B cell (primary cell): ENCODE results near the gene GOLGA1. TPM values are rescaled to one million over a fixed set of nuclear protein-coding genes. Genes with fewer than 3 reads are reported as not detected.

ENCODE experiments used
- ATAC-seq: fragments of 200-7000 bp; cut with Tn5 transposase; one replicate; pipeline ENCODE4 v1.10.0; 2021; ENCODE audit warnings: low read depth, mild to moderate bottlenecking, moderate number of reproducible peaks, moderate library complexity
- CTCF ChIA-PET: fragments of 350-600 bp; sonication (Branson Sonifier 250); formaldehyde crosslinking; loops from one replicate; lab custom pipeline; 2021; ENCODE audit warnings: antibody characterized with exemption, inconsistent platforms; lab: Charles Lee
- POLR2A ChIA-PET: fragments of 350-600 bp; sonication (Branson Sonifier 250); formaldehyde crosslinking; loops from one replicate; lab custom pipeline; 2021; ENCODE audit warnings: antibody characterized with exemption; lab: Charles Lee
- DNase-seq: peaks from one replicate; pipeline ENCODE4 v3.0.0; 2013
- H2AFZ ChIP-seq: 2 replicates; pipeline ENCODE4 v1.6.1; 2012; ENCODE audit warnings: mild to moderate bottlenecking, low read depth, low read length; ENCODE audit not compliant: insufficient read depth, poor library complexity, severe bottlenecking
- H3K27ac ChIP-seq, 2 donors: 1 replicate in 1 of 2; 2 replicates in 1 of 2; pipeline ENCODE4 v1.5.1; 2012 to 2013; ENCODE audit warnings: low read length in 2 of 2, mild to moderate bottlenecking in 2 of 2, moderate library complexity in 1 of 2
- H3K27me3 ChIP-seq, 4 experiments: fragments of 200-600 bp in 1 of 4; sonication (generic) in 1 of 4; replicated peaks in 1 of 4; 1 replicate in 2 of 4; 2 replicates in 2 of 4; pipeline versions ENCODE4 v1.6.1 to v1.7.0; 2013 to 2016; ENCODE audit warnings: low read length in 3 of 4, mild to moderate bottlenecking in 2 of 4, mixed read lengths in 1 of 4, moderate library complexity in 1 of 4; ENCODE audit not compliant: insufficient read depth in 4 of 4, control insufficient read depth in 3 of 4; ENCODE audit errors: control extremely low read depth in 1 of 4
- H3K36me3 ChIP-seq, 2 experiments: replicated peaks in 1 of 2; 1 replicate in 1 of 2; 2 replicates in 1 of 2; pipeline versions ENCODE4 v1.6.1 to v1.7.1; 2013; ENCODE audit warnings: low read length in 1 of 2; ENCODE audit not compliant: insufficient read depth in 2 of 2, control insufficient read depth in 1 of 2; ENCODE audit errors: control extremely low read depth in 1 of 2, extremely low read depth in 1 of 2
- H3K4me1 ChIP-seq, 2 donors: fragments of 200-600 bp in 1 of 2; sonication (generic) in 1 of 2; 1 replicate in 1 of 2; 2 replicates in 1 of 2; pipeline versions ENCODE4 v1.5.1 to v1.6.1; 2013 to 2017; ENCODE audit warnings: low read length in 2 of 2; ENCODE audit not compliant: control insufficient read depth in 2 of 2, insufficient read depth in 2 of 2
- H3K4me2 ChIP-seq: replicated peaks from 2 replicates; pipeline ENCODE3; 2012; ENCODE audit warnings: mild to moderate bottlenecking, low read depth, low read length; ENCODE audit not compliant: poor library complexity, severe bottlenecking
- H3K4me3 ChIP-seq, 5 experiments: fragments of 200-600 bp in 1 of 5; sonication (generic) in 1 of 5; 1 replicate in 3 of 5; 2 replicates in 2 of 5; pipeline versions ENCODE4 v1.5.1 to v1.7.0; 2011 to 2016; ENCODE audit warnings: low read length in 4 of 5, mild to moderate bottlenecking in 4 of 5, low read depth in 2 of 5, control low read depth in 1 of 5, moderate library complexity in 1 of 5; ENCODE audit not compliant: insufficient read depth in 1 of 5; ENCODE audit errors: control extremely low read depth in 1 of 5, extremely low read depth in 1 of 5
- H3K79me2 ChIP-seq: fragments of 200-600 bp; sonication (generic); one replicate; pipeline ENCODE4 v1.6.0; 2016; ENCODE audit warnings: low read length; ENCODE audit not compliant: control insufficient read depth, insufficient read depth
- H3K9ac ChIP-seq: fragments of 200-600 bp; sonication (generic); 2 replicates; pipeline ENCODE4 v1.6.1; 2017; ENCODE audit warnings: mild to moderate bottlenecking, low read length, moderate library complexity
- H3K9me3 ChIP-seq, 3 donors: one replicate each; pipeline versions ENCODE4 v1.6.1 to v1.7.1; 2013; ENCODE audit warnings: low read length in 2 of 3; ENCODE audit not compliant: control insufficient read depth in 2 of 3, insufficient read depth in 1 of 3; ENCODE audit errors: control extremely low read depth in 1 of 3
- H4K20me1 ChIP-seq: 2 replicates; pipeline ENCODE4 v1.6.0; 2012; ENCODE audit warnings: mild to moderate bottlenecking, low read length; ENCODE audit not compliant: insufficient read depth, control insufficient read depth, poor library complexity, severe bottlenecking
- H3K27ac Mint-ChIP-seq: one replicate; pipeline ENCODE4 v1.8.0; 2021; ENCODE audit warnings: mixed read lengths
- H3K27me3 Mint-ChIP-seq: one replicate; pipeline ENCODE4 v1.8.0; 2021; ENCODE audit warnings: mixed read lengths
- H3K4me1 Mint-ChIP-seq: one replicate; pipeline ENCODE4 v1.8.0; 2021; ENCODE audit warnings: mixed read lengths
- H3K4me3 Mint-ChIP-seq: one replicate; pipeline ENCODE4 v1.8.0; 2021; ENCODE audit warnings: mixed read lengths
- H3K9me3 Mint-ChIP-seq: one replicate; pipeline ENCODE4 v1.8.0; 2022; ENCODE audit warnings: mixed read lengths; ENCODE audit not compliant: insufficient read depth
- CTCF ChIP-seq: fragments of 200-600 bp; IDR thresholded peaks from one replicate; pipeline ENCODE4 v1.8.0; 2022; ENCODE audit warnings: antibody characterized with exemption, mild to moderate bottlenecking
- EZH2 ChIP-seq: IDR thresholded peaks from 2 replicates; pipeline ENCODE4 v1.6.1; 2012; ENCODE audit warnings: borderline replicate concordance, low read depth, mild to moderate bottlenecking, moderate library complexity, low read length; ENCODE audit not compliant: insufficient read depth, poor library complexity, severe bottlenecking
- WGBS: methylation state at CpG from one replicate; pipeline ENCODE4 v1.1.5; 2013; ENCODE audit warnings: missing lambda C conversion rate; ENCODE audit not compliant: insufficient coverage; 5-methylcytosine and 5-hydroxymethylcytosine counted together
- intact Hi-C: fragments of 100-400 bp; cut with micrococcal nuclease; formaldehyde crosslinking; loops from one replicate; pipeline ENCODE4 v1.10.0; 2022
- polyA plus RNA-seq: library from polyadenylated mRNA; depleted of rRNA; stranded (reverse); fragments of >200 nt; gene quantifications from 2 replicates; pipeline ENCODE4 v1.2.3, GENCODE V29; 2012
- total RNA-seq, 2 donors: library from RNA; stranded (reverse); fragments of 120-200 nt in 1 of 2; gene quantifications; 1 replicate in 1 of 2; 2 replicates in 1 of 2; pipeline versions ENCODE4 v1.2.3 to v1.2.4, GENCODE V29; 2013 to 2022

The GOLGA1 gene
- total and polyA plus RNA-seq, 2 donors (not counting 1 experiment from before 2014, with no cell fraction given): 13.4 to 26.2 TPM

DNA sequence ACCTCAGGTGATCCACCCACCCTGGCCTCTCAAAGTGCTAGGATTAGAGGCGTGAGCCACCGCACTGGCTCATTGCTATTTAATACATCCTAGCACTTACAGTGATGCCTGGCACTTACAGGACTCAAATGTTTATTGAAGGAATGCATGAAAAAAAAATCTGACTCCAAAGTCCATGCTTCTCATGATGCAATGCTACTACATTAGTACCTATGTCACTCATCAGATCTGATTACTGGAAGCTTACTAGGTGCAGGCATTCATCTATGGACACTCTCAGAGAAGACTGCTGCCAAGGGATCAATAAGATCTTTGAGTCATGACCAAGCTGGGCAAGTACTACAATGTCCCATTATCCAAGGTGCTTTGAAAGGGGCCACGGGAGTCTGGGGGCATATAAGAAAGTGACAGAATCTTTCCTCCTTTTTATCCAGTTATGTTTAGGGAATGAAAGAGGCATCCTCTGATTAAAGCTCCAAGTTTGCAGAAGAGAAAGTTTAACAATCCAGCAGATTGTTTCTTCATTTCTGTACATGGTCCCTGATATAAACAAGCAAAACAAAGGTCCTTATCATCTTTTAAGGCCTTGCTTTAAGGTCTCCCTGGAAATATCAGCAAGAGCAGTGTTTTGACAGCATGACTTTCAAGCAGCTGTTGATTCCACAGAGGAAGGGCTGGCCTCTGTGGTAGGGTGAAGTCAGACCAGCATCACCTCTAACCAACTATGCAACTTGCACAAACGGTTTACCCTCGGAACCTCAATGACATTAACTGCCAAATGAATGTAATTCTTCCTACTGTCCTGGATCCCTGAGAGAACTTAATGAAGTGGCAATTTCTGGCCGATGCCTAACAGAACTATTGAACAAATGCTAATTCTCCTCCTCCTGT, 43.1 kb downstream of the GOLGA1 start:
- peaks cover 6% of the 10 kb centered on the region for H4K20me1 ChIP-seq
- Mint-ChIP-seq H3K4me1 (peaks cover 4% of the 10 kb centered on the region), H3K27me3 (no peaks in the 10 kb centered on the region), H3K27ac (no peak overlapping the region), H3K9me3 (no peaks in the 10 kb centered on the region), H3K4me3 (no peak overlapping the region)
- POLR2A ChIA-PET: no interaction called here
- no peaks in the 10 kb centered on the region for H3K27me3 ChIP-seq
- DNase-seq (no peak), ATAC-seq (no peak)
- H3K4me1 ChIP-seq: no peaks in the 10 kb centered on the region
- intact Hi-C loops: no loop called here
- H3K9ac ChIP-seq: no peak overlapping the region
- no peak for TF ChIP-seq EZH2
- TF ChIP-seq CTCF: no peak
- peaks cover 11% of the 10 kb centered on the region for H3K79me2 ChIP-seq
- no peak overlapping the region for H3K4me3 ChIP-seq
- H3K27ac ChIP-seq: no peak overlapping the region
- no peaks in the 10 kb centered on the region for H3K9me3 ChIP-seq
- H2AFZ ChIP-seq: no peak overlapping the region
- peaks cover 0 to 43% of the 10 kb centered on the region in 2 experiments for H3K36me3 ChIP-seq
- WGBS: no CpG with 5 or more reads among the region's 6 CpGs
- H3K4me2 ChIP-seq: no peak overlapping the region
- CTCF ChIA-PET: no interaction called here

- Histone ChIP-seq H3K9ac (peak overlapping the region; percentile 23), H3K27me3 (no peaks in the 10 kb centered on the region), H3K36me3 (peaks cover 0 to 50% of the 10 kb centered on the region in 2 experiments), H3K79me2 (peaks cover 11% of the 10 kb centered on the region), H3K9me3 (no peaks in the 10 kb centered on the region), H2AFZ (no peak overlapping the region), H4K20me1 (peaks cover 6% of the 10 kb centered on the region), H3K4me2 (no peak overlapping the region), H3K27ac (no peak overlapping the region), H3K4me1 (no peaks in the 10 kb centered on the region), H3K4me3 (no peak overlapping the region)
- ATAC-seq: peak; percentile 53
- peak; percentile 61 for DNase-seq
- no peak overlapping the region for H3K4me3 Mint-ChIP-seq
- no peaks in the 10 kb centered on the region for H3K27me3 Mint-ChIP-seq
- no peak for TF ChIP-seq EZH2
- TF ChIP-seq CTCF: peak; percentile 53
- ChIA-PET POLR2A (no interaction called here), CTCF (interaction anchor here (0.9 to 2.5 kb wide), 6 partner anchors 12 to 123 kb away, joined by 3 to 23 read pairs (median 6); partner anchors contain the start of genes ARPC5L, NR6A1, RPL35 and WDR38)
- H3K27ac Mint-ChIP-seq: no peak overlapping the region
- H3K4me1 Mint-ChIP-seq: peaks cover 4% of the 10 kb centered on the region
- no peaks in the 10 kb centered on the region for H3K9me3 Mint-ChIP-seq
- intact Hi-C loops: loop anchor here (1.0 to 5.0 kb wide), 2 partner anchors 42 to 120 kb away; partner anchors contain the start of gene WDR38
Measured at GRCh38 chr9:124894741-124895170, 46.1 kb downstream of the GOLGA1 start.
